Hepatocyte (in vitro differentiated cells): ENCODE results near the gene SRXN1.

Source experiments
- EZH2 ChIP-seq: fragments of 200-600 bp; sonication (generic); IDR thresholded peaks from 2 replicates; pipeline ENCODE4 v1.6.1; 2016; ENCODE audit warnings: antibody characterized with exemption, mild to moderate bottlenecking, borderline replicate concordance
- TF ChIP-seq, protein P1 (sequence below): fragments of 200-600 bp; sonication (generic); IDR thresholded peaks from 2 replicates; pipeline ENCODE4 v1.5.1; 2016; ENCODE audit warnings: antibody characterized with exemption, mild to moderate bottlenecking; ENCODE audit not compliant: poor library complexity

GRCh38 chr20:662277-663192 lies 9.5 kb upstream of the SRXN1 start:
- TF ChIP-seq, protein P1, sequence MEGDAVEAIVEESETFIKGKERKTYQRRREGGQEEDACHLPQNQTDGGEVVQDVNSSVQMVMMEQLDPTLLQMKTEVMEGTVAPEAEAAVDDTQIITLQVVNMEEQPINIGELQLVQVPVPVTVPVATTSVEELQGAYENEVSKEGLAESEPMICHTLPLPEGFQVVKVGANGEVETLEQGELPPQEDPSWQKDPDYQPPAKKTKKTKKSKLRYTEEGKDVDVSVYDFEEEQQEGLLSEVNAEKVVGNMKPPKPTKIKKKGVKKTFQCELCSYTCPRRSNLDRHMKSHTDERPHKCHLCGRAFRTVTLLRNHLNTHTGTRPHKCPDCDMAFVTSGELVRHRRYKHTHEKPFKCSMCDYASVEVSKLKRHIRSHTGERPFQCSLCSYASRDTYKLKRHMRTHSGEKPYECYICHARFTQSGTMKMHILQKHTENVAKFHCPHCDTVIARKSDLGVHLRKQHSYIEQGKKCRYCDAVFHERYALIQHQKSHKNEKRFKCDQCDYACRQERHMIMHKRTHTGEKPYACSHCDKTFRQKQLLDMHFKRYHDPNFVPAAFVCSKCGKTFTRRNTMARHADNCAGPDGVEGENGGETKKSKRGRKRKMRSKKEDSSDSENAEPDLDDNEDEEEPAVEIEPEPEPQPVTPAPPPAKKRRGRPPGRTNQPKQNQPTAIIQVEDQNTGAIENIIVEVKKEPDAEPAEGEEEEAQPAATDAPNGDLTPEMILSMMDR: no peak
- no peak for TF ChIP-seq EZH2
